ENCODE measurements around the gene ATP8B3. TPM values are rescaled to one million over a fixed set of nuclear protein-coding genes. Genes with fewer than 3 reads are reported as not detected.

Gene ATP8B3
- total RNA-seq, 1 donor from 2014 or later = 0.96 TPM

- Histone ChIP-seq H3K36me3 (ENCODE audit: control insufficient read depth, insufficient read depth, low read length) (peaks cover 1% of the 10 kb centered on the region), H3K4me3 (ENCODE audit: low read depth, low read length) (no peak overlapping the region), H3K27me3 (ENCODE audit: control insufficient read depth, insufficient read depth, low read length) (no peaks in the 10 kb centered on the region)
- no peak for TF ChIP-seq CTCF (IDR thresholded peaks at IDR 0.05; ENCODE audit: insufficient read depth, low read length, poor library complexity, severe bottlenecking)
- DNase-seq (ENCODE audit: low read depth) = no peak
Observed at GRCh38 chr19:1839658-1840540, 27.8 kb upstream of the ATP8B3 start.

DNA sequence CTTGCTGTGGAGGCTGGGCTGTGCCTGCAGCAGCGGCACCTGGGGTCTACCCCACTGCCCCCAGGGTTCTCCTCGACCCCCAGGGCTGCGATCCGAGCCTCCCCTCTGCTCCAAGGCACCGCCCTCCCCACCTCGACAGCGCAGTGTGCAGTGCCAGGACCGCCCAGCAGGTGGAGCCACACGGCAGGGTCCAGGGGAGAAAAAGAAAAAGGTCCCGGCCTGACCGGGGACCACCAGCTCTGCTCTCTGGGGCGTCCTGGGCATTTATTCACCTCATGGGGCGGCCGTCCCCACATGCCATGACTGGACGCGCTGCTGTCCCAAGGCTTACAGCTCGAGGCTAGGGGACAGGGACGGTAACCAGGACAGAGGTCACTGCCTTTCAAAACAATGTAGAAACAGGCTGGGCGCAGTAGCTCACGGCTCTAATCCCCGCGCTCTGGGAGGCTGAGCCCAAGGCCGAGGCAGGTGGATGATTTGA lies 25.6 kb upstream of the ATP8B3 start:
- H3K4me3 ChIP-seq (ENCODE audit: low read depth, low read length) = no peak overlapping the region
- no peaks in the 10 kb centered on the region for H3K27me3 ChIP-seq (ENCODE audit: control insufficient read depth, insufficient read depth, low read length)
- peak; percentile 99 for TF ChIP-seq CTCF (IDR thresholded peaks at IDR 0.05; ENCODE audit: insufficient read depth, low read length, poor library complexity, severe bottlenecking)
- DNase-seq (ENCODE audit: low read depth) = no peak
- H3K36me3 ChIP-seq (ENCODE audit: control insufficient read depth, insufficient read depth, low read length) = peaks cover 1% of the 10 kb centered on the region

DNA sequence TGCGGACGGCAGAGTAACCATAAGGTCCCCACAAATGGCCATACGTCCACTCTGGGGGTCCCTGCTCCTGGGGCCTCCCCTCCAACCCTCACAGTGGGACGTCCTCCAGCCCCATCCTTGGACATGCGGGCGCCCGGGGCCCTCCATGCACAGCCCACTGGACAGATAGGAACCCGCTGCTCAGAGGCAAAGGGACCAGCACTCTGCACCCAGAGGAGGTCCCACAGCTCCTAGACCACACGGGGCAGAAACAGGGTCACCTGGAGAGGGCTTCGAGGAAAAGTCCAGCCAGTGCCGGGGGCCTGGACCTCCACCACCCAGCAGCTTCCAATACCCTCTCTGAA lies 25.1 kb upstream of the ATP8B3 start:
- DNase-seq (ENCODE audit: low read depth) = no peak
- H3K27me3 ChIP-seq (ENCODE audit: control insufficient read depth, insufficient read depth, low read length) = no peaks in the 10 kb centered on the region
- H3K36me3 ChIP-seq (ENCODE audit: control insufficient read depth, insufficient read depth, low read length) = peaks cover 1% of the 10 kb centered on the region
- TF ChIP-seq CTCF (IDR thresholded peaks at IDR 0.05; ENCODE audit: insufficient read depth, low read length, poor library complexity, severe bottlenecking) = no peak
- H3K4me3 ChIP-seq (ENCODE audit: low read depth, low read length) = no peak overlapping the region

DNA sequence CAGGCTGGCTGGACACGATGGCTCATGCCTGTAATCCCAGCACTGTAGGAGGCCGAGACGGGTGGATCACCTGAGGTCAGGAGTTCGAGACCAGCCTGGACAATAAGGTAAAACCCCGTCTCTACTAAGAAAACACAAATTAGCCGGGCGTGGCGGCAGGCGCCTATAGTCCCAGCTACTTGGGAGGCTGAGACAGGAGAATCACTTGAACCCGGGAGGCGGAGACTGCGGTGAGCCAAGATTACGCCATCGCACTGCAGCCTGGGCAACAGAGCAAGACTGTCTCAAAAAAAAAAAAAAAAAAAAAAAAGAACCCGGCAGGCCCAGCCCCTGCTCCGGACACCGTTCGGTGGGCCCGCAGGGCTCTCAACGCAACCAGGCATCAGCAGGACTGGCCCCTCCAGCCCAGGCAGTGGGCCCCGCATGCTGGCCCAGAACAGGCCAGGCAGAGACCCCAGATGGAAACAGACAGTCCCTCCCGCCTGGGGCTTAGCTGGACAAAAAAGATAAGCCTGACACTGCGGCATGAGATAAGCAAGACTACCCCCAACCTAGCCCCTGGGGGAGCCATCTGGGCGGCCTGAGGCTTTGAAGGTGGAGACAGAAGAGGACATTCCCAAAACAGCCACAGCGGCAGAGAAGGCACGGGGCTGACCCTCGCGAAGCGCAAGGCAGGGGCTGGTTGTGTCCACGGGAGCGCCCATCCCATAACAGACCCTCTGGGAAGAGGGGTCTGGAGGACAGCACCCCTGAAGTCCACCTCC lies 24.6 kb upstream of the ATP8B3 start:
- no peak for TF ChIP-seq CTCF (IDR thresholded peaks at IDR 0.05; ENCODE audit: insufficient read depth, low read length, poor library complexity, severe bottlenecking)
- DNase-seq (ENCODE audit: low read depth) = no peak
- no peak overlapping the region for H3K4me3 ChIP-seq (ENCODE audit: low read depth, low read length)
- H3K36me3 ChIP-seq (ENCODE audit: control insufficient read depth, insufficient read depth, low read length) = peaks cover 1% of the 10 kb centered on the region
- no peaks in the 10 kb centered on the region for H3K27me3 ChIP-seq (ENCODE audit: control insufficient read depth, insufficient read depth, low read length)

DNA sequence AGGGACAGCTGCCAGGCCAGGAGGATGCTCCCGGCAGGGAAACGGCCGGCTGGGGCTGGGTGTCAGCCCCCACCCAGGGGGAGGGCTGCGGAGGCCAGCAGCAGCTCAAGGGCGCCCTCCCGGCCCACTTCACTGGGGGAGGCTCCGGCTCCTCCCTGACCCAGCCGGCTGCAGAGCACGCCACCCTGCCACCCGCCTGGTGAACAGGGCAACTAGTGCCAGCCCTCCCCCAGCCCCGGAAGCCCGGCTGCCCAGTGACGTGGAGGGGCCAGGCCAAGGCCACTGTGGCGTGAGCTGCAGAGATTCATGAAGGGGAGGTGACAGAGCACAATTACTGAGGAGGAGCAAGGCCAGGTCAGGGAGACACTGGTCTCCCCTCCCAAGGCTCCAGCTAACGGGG lies 21.5 kb upstream of the ATP8B3 start:
- Histone ChIP-seq H3K36me3 (ENCODE audit: control insufficient read depth, insufficient read depth, low read length) (peaks cover 1% of the 10 kb centered on the region), H3K4me3 (ENCODE audit: low read depth, low read length) (no peak overlapping the region)
- no peak for DNase-seq (ENCODE audit: low read depth)

More for the DNA sequence above, 21.5 kb upstream of the ATP8B3 start:
- H3K27me3 ChIP-seq (ENCODE audit: control insufficient read depth, insufficient read depth, low read length) = no peaks in the 10 kb centered on the region
- no peak for TF ChIP-seq CTCF (IDR thresholded peaks at IDR 0.05; ENCODE audit: insufficient read depth, low read length, poor library complexity, severe bottlenecking)

All from kidney epithelial cell (primary cell).